HG03457 (cell line): Measurements from ENCODE around the gene OCEL1.

Source experiments
- ATAC-seq: cut with Tn5 transposase; IDR thresholded peaks from one replicate; pipeline ENCODE4 v1.9.1; 2021; ENCODE audit warnings: moderate number of reproducible peaks; ENCODE audit not compliant: unreplicated experiment

Gene OCEL1

GRCh38 chr19:17237747-17238706, 12.0 kb downstream of the OCEL1 start:
- ATAC-seq: no peak

- no peak for ATAC-seq
Observed at GRCh38 chr19:17240062-17240752, 14.2 kb downstream of the OCEL1 start.

GRCh38 chr19:17240826-17241399, 14.9 kb downstream of the OCEL1 start:
- no peak for ATAC-seq

- ATAC-seq: no peak
Observed at GRCh38 chr19:17242431-17243208, 16.6 kb downstream of the OCEL1 start.

GRCh38 chr19:17243211-17243829, 17.3 kb downstream of the OCEL1 start:
- ATAC-seq: no peak

DNA sequence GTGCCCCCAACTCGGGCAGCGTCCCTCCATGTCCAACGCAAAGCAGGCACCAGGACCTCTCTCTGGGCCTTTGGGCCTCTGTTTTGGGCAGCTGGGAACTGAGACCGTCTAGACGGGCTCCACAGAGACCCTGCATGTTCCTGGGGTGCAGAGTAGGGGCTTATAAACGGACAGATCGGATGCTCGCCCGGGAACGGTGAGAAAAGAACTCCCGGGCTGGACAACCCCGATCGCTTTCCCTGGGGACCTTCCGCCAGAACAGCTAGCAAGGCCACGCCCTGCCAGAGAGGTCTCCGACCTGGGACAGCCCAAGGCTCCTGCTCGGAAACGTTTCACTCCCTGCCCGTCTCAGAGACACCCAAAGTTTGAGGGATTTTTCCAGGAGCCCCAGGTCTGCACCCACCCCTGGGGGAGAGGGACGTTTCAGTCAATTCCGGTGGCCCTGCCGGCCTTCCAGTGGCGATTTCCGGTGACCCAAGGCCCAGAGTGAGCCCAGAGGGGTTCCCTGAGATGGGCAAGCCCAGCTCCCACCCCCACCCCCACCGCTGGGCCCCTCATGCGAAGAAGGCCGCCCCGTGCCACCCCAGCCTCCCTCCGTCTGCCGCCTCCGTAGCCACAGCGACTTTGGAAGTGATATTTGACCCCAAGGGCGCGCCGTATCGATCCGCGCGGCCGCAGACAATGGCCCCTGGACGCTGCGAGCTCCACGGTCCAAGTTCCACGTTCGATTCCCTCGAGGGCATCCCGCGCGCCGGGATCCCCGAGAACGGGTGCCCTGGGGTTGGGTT, 18.0 kb downstream of the OCEL1 start:
- no peak for ATAC-seq

DNA sequence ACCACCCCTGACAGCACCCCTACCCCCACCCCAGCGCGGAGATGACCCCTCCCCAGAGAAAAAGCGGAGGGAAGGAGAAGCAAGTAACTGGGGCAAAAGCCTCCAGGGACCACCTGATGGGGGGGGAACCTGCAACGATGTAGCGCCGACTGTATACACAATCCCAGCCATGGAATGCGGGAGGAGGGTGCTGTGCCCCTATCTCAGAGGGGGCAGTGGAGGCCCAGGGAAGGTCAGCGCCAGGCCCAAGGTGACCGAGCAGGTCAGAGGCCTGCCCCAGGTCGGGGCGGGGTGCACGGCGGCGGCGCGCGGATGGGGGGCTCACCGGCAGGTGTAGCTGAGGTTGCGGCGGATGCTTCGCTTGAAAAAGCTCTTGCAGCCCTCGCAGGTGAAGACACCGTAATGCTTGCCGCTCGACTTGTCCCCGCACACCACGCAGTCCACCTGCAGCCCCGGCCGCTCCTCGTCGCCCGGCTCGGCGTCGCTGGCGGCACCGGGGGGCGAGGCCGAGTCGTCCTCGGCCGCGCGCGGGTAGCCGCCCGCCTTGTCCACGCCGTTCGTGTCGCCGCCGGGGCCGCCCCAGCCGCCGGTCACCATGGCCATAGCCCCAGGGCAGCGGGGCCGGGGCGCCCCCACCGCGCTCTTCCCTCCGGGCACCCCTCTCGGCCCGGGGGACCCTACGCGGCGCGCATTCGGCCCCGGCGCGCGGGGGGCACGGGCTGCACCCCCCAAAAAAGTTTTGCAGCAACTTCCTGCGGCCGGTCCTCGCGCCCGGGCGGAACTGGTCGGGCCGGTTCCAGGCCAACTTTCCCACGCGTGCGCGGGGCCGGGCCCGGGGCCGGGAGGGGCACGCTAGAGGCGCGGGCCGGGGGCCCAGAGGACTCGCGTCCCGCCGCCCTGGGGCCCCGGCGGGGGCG, 18.9 kb downstream of the OCEL1 start:
- ATAC-seq: no peak

DNA sequence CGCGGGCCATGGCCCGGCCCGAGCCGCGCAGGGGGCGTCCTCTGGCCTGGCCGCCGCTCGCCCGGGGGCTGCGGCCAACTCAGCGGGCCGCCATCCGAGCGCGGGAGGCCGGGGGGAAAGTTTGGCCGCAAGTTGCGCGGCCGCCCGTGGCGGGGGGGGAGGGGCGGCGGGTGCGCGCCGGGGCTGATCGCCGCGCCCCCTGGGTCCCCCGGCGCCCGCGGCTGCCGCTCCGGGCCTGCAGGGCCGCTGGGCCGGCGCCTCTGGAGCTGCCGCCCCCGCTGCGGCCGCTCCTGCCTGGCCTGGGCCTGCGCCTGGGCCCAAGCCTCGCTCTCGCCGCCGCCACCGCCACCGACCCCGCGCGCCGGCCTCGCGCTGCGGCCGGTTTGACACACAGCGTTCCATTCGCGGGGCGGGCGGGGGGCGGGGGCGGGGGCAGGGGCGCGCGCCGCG, 19.5 kb downstream of the OCEL1 start, which contains the start of gene NR2F6:
TSS of gene NR2F6 (minus strand) at position 385 of the 450 bp plus-strand sequence. CDS start 699 bp downstream, outside the sequence.
- no peak for ATAC-seq

- no peak for ATAC-seq
Observed at GRCh38 chr19:17246681-17247425, 20.8 kb downstream of the OCEL1 start.

- no peak for ATAC-seq
Observed at GRCh38 chr19:17248011-17248776, 22.2 kb downstream of the OCEL1 start.

GRCh38 chr19:17249887-17250548, 24.0 kb downstream of the OCEL1 start:
- no peak for ATAC-seq

DNA sequence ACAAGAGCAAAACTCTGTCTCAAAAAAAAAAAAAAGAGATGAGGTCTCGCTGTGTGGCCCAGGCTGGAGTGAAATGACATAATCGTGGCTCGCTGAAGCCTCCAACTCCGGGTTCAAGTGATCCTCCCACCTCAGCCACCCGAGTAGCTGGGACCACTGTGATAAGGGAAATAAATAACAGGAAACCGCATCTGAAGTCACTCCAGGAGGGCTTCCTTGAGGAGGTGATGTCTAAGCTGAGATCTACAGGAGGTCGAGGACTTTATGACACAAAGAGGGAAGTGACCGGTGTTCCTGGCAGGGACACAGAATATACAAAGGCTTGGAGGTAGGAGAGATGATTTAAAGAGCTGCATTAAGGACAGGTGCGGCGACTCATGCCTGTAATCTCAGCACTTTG, 28.6 kb downstream of the OCEL1 start:
- no peak for ATAC-seq

DNA sequence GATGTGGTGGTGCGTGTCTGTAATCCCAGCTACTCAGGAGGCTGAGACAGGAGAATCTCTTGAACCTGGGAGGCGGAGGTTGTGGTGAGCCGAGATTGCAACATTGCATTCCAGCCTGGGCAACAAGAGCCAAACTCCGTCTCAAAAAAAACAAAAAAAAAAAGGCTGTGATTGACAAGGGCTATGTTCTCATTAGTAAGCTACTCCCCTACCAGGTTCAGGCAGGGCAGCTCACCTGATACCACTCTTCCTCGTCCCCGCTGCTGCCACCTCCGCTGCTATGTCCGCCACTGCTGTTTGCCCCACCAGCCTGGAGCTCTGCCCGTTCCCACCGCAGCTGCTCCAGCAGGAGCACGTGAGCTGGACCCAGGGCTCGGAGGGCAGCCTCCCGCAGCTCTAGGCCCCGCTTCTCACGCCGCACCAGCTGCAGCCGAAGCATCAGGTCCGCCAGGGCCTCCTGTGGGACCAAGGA, 29.2 kb downstream of the OCEL1 start:
- no peak for ATAC-seq

DNA sequence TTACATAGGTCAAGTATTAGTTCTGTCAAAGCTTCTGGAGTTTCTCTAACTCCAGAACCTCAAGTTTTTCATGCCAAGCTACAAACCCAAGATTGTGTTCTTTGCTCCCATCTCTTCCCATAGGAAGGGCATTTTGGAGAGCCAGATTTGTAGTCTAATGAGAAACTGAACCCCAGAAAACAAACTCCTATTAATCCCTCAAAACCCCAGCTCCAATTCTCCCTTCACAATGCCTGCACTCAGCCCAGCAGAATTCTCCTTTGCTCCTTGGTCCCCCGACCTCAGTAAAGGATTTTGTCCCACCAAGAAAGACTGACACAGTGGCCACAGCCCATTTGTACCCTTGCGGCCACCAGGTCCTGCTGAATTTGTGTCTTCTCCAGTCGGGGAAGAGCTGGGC, 30.1 kb downstream of the OCEL1 start:
- ATAC-seq: no peak

- ATAC-seq: no peak
Observed at GRCh38 chr19:17259118-17259780, 33.2 kb downstream of the OCEL1 start.

DNA sequence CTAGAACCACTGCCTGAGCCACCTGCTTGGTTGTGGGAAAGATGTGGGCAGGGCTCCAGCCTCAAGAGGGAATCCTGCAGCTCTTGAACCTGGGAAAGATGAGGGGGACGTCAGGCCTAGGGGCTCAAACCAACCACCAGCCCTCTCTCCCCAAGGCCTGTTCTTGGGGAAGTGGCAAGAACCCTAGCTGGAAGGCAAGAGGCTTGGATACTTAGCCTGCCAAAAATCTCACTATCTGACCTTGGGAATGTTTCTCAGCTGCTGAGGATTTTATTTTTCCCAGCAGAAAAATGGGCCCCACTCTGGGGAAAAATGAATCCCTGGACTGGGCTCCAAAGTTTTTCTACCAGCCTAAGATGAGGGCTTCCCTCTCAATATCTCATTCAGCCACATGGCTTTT, 33.9 kb downstream of the OCEL1 start:
- ATAC-seq: no peak
